NCI-H2029 (cell line): ENCODE data around the gene FTH1.
"Not testable (repeated sequence)": the region's sequence is repeated elsewhere in the genome, so short reads cannot be mapped to it uniquely, and the experiment has no call there.

Experiments used
- DNase-seq: peaks from one replicate; lab custom pipeline; 2025; lab: John Stamatoyannopoulos, UW

FTH1 gene

GRCh38 chr11:61978703-61979661, 11.5 kb upstream of the FTH1 start:
- no peak for DNase-seq

- DNase-seq: no peak
Measured at GRCh38 chr11:61976813-61977475, 9.5 kb upstream of the FTH1 start.

- no peak for DNase-seq
Measured at GRCh38 chr11:61976420-61976800, 9.0 kb upstream of the FTH1 start.

GRCh38 chr11:61975638-61976419, 8.4 kb upstream of the FTH1 start:
- no peak for DNase-seq

- peak; percentile 51 for DNase-seq
Measured at GRCh38 chr11:61974766-61975631, 7.6 kb upstream of the FTH1 start.

GRCh38 chr11:61973476-61974162, 6.2 kb upstream of the FTH1 start:
- no peak for DNase-seq

- DNase-seq: no peak
Measured at GRCh38 chr11:61972672-61973475, 5.4 kb upstream of the FTH1 start.

GRCh38 chr11:61972112-61972671, 4.8 kb upstream of the FTH1 start:
- DNase-seq: no peak

- peak; percentile 96 for DNase-seq
Measured at GRCh38 chr11:61971248-61972111, 4.0 kb upstream of the FTH1 start.

GRCh38 chr11:61969838-61970662, 2.6 kb upstream of the FTH1 start:
- no peak for DNase-seq

GRCh38 chr11:61969391-61969758, 1.9 kb upstream of the FTH1 start:
- DNase-seq: no peak

- no peak for DNase-seq
Measured at GRCh38 chr11:61968758-61969390, 1.4 kb upstream of the FTH1 start.

- peak; percentile 26 for DNase-seq
Measured at GRCh38 chr11:61967924-61968757, 707 bp upstream of the FTH1 start.

- peak; percentile 24 for DNase-seq
Measured at GRCh38 chr11:61966734-61967115, 709 bp downstream of the FTH1 start.

GRCh38 chr11:61964666-61965271, 2.7 kb downstream of the FTH1 start:
- not testable (repeated sequence) for DNase-seq

GRCh38 chr11:61964058-61964665, 3.3 kb downstream of the FTH1 start:
- DNase-seq: no peak
